Measurements from ENCODE around the gene PCGF1.
"Not testable (repeated sequence)": the region's sequence is repeated elsewhere in the genome, so short reads cannot be mapped to it uniquely, and the experiment has no call there.

The PCGF1 gene

GRCh38 chr2:74498500-74499266 is 8.8 kb downstream of the PCGF1 start:
- DNase-seq = no peak

GRCh38 chr2:74497777-74498499 is 9.6 kb downstream of the PCGF1 start:
- DNase-seq = peak; percentile 35 to 52

GRCh38 chr2:74496997-74497776 is 10.3 kb downstream of the PCGF1 start:
- DNase-seq = no peak

GRCh38 chr2:74495440-74495839 is 12.1 kb downstream of the PCGF1 start:
- no peak for DNase-seq

GRCh38 chr2:74493546-74493945 is 13.9 kb downstream of the PCGF1 start:
- no peak for DNase-seq

GRCh38 chr2:74491648-74492544 is 15.6 kb downstream of the PCGF1 start:
- no peak for DNase-seq

GRCh38 chr2:74489906-74490305 is 17.6 kb downstream of the PCGF1 start:
- DNase-seq = no peak

- DNase-seq = no peak
These were observed 18.6 kb downstream of the PCGF1 start for GRCh38 chr2:74488643-74489481.

- no peak for DNase-seq
These were observed 21.4 kb downstream of the PCGF1 start for GRCh38 chr2:74486141-74486540.

- not testable (repeated sequence) for DNase-seq
These were observed 23.8 kb downstream of the PCGF1 start for GRCh38 chr2:74483675-74484164.

GRCh38 chr2:74482801-74483674 is 24.5 kb downstream of the PCGF1 start, which contains the start of the genes CCDC142 and TTC31:
TSS of gene CCDC142 (minus strand) at chr2:74482998. CDS start at chr2:74482837, 161 bp downstream.
TSS of gene TTC31 (plus strand) at chr2:74483081. CDS start at chr2:74483096, 15 bp downstream.
- peak; percentile 94 to 95 for DNase-seq

- DNase-seq = peak in 1 of 2 experiments; percentile 70
These were observed 25.3 kb downstream of the PCGF1 start for GRCh38 chr2:74481961-74482800.

GRCh38 chr2:74481431-74481830 is 26.1 kb downstream of the PCGF1 start:
- DNase-seq = no peak

- no peak for DNase-seq
These were observed 32.6 kb downstream of the PCGF1 start for GRCh38 chr2:74474899-74475298.

- DNase-seq = no peak
These were observed 33.0 kb downstream of the PCGF1 start for GRCh38 chr2:74474481-74474880.

GRCh38 chr2:74472945-74473258 is 34.6 kb downstream of the PCGF1 start:
- no peak for DNase-seq

- DNase-seq = peak; percentile 92
These were observed 35.2 kb downstream of the PCGF1 start, which contains the start of gene MRPL53 for GRCh38 chr2:74472086-74472944. TSS of gene MRPL53 (minus strand) at chr2:74472680. CDS start at chr2:74472660, 20 bp downstream.
